ENCODE results near the gene SEC23IP.

Gene SEC23IP

GRCh38 chr10:119969609-119970008 is 77.1 kb downstream of the SEC23IP start:
- Histone ChIP-seq H3K27ac (ENCODE audit: low read length) (no peak overlapping the region), H4K20me1 (ENCODE audit: insufficient read depth, low read length) (no peaks in the 10 kb centered on the region), H3K79me2 (ENCODE audit: low read length) (no peaks in the 10 kb centered on the region), H3K4me2 (ENCODE audit: low read length) (no peak overlapping the region), H3K9me3 (ENCODE audit: insufficient read depth, low read length) (peaks cover 7% of the 10 kb centered on the region; the same call in 1 of the 2 replicates), H3K36me3 (replicated peaks; ENCODE audit: low read depth, low read length) (no peaks in the 10 kb centered on the region), H3K4me3 (ENCODE audit: low read length) (no peak overlapping the region), H3K4me1 (ENCODE audit: low read length) (no peaks in the 10 kb centered on the region), H2AFZ (ENCODE audit: low read depth, low read length) (no peak overlapping the region), H3K9ac (ENCODE audit: low read length) (no peak overlapping the region), H3K27me3 (ENCODE audit: low read depth, low read length) (no peaks in the 10 kb centered on the region)
- TF ChIP-seq, protein P1, sequence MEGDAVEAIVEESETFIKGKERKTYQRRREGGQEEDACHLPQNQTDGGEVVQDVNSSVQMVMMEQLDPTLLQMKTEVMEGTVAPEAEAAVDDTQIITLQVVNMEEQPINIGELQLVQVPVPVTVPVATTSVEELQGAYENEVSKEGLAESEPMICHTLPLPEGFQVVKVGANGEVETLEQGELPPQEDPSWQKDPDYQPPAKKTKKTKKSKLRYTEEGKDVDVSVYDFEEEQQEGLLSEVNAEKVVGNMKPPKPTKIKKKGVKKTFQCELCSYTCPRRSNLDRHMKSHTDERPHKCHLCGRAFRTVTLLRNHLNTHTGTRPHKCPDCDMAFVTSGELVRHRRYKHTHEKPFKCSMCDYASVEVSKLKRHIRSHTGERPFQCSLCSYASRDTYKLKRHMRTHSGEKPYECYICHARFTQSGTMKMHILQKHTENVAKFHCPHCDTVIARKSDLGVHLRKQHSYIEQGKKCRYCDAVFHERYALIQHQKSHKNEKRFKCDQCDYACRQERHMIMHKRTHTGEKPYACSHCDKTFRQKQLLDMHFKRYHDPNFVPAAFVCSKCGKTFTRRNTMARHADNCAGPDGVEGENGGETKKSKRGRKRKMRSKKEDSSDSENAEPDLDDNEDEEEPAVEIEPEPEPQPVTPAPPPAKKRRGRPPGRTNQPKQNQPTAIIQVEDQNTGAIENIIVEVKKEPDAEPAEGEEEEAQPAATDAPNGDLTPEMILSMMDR (IDR thresholded peaks at IDR 0.05; ENCODE audit: low read depth, low read length), result no peak
- TF ChIP-seq EZH2phosphoT487 (IDR thresholded peaks at IDR 0.05; ENCODE audit: low read depth), result no peak

DNA sequence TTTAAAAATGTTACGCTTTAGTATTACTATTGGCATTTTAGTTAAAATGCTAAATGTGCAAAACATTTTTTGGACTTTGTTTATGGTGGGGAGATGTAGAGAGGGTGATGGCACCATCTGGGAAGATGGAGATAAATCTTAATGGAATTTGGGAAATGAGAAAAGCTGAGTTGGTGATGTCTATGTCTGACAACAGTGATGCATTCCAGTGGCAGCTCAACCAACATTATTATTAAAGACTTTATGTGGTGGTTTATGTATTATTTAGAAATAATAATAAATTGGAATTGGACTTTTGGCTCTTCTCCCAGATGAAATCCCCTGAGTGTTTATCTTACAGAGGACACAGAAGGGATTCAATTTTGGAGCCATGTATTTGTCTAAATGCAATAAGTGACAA is 77.6 kb downstream of the SEC23IP start:
- Histone ChIP-seq H3K4me1 (ENCODE audit: low read length) (no peaks in the 10 kb centered on the region), H3K27ac (ENCODE audit: low read length) (no peak overlapping the region), H3K9ac (ENCODE audit: low read length) (no peak overlapping the region), H4K20me1 (ENCODE audit: insufficient read depth, low read length) (no peaks in the 10 kb centered on the region), H2AFZ (ENCODE audit: low read depth, low read length) (no peak overlapping the region), H3K27me3 (ENCODE audit: low read depth, low read length) (no peaks in the 10 kb centered on the region), H3K4me3 (ENCODE audit: low read length) (no peak overlapping the region), H3K79me2 (ENCODE audit: low read length) (no peaks in the 10 kb centered on the region), H3K36me3 (replicated peaks; ENCODE audit: low read depth, low read length) (no peaks in the 10 kb centered on the region), H3K4me2 (ENCODE audit: low read length) (no peak overlapping the region), H3K9me3 (ENCODE audit: insufficient read depth, low read length) (peaks cover 7% of the 10 kb centered on the region; the same call in 1 of the 2 replicates)
- TF ChIP-seq, protein P1 (IDR thresholded peaks at IDR 0.05; ENCODE audit: low read depth, low read length), result no peak
- TF ChIP-seq EZH2phosphoT487 (IDR thresholded peaks at IDR 0.05; ENCODE audit: low read depth), result no peak

GRCh38 chr10:119970963-119971362 is 78.4 kb downstream of the SEC23IP start:
- Histone ChIP-seq H3K27me3 (ENCODE audit: low read depth, low read length) (no peaks in the 10 kb centered on the region), H3K36me3 (replicated peaks; ENCODE audit: low read depth, low read length) (no peaks in the 10 kb centered on the region)

DNA sequence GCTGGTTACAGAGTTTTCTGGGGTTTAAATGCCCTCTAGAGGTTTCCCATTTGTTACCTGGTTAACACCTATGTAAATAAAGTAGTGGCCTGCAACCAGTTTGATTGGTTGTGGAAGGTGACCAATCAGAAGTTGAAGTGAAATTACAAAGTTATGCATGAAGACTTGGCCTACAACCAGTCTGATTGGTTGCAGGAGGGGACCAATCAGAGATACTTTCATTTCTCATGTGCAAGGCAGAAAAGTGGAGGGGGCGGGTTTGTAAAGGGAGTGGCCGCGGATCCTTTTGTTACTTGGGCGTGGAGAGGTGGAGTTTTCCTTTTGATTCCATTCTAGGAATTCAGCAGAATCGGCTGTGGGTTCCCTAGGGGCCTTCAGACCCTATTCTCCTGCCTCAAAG is 80.8 kb downstream of the SEC23IP start:
- TF ChIP-seq, protein P1 (IDR thresholded peaks at IDR 0.05; ENCODE audit: low read depth, low read length), result no peak
- no peak for TF ChIP-seq EZH2phosphoT487 (IDR thresholded peaks at IDR 0.05; ENCODE audit: low read depth)
- Histone ChIP-seq H3K79me2 (ENCODE audit: low read length) (no peaks in the 10 kb centered on the region), H3K4me2 (ENCODE audit: low read length) (no peak overlapping the region), H3K9ac (ENCODE audit: low read length) (no peak overlapping the region), H3K4me1 (ENCODE audit: low read length) (no peaks in the 10 kb centered on the region), H3K36me3 (replicated peaks; ENCODE audit: low read depth, low read length) (no peaks in the 10 kb centered on the region), H3K9me3 (ENCODE audit: insufficient read depth, low read length) (no peaks in the 10 kb centered on the region), H2AFZ (ENCODE audit: low read depth, low read length) (no peak overlapping the region), H3K27me3 (ENCODE audit: low read depth, low read length) (no peaks in the 10 kb centered on the region), H4K20me1 (ENCODE audit: insufficient read depth, low read length) (no peaks in the 10 kb centered on the region), H3K27ac (ENCODE audit: low read length) (no peak overlapping the region), H3K4me3 (ENCODE audit: low read length) (no peak overlapping the region)

More at GRCh38 chr10:119970963-119971362, 78.4 kb downstream of the SEC23IP start:
- no peaks in the 10 kb centered on the region for H4K20me1 ChIP-seq (ENCODE audit: insufficient read depth, low read length)
- H3K4me1 ChIP-seq (ENCODE audit: low read length), result no peaks in the 10 kb centered on the region
- no peak overlapping the region for H3K9ac ChIP-seq (ENCODE audit: low read length)
- no peaks in the 10 kb centered on the region for H3K79me2 ChIP-seq (ENCODE audit: low read length)
- TF ChIP-seq, protein P1 (IDR thresholded peaks at IDR 0.05; ENCODE audit: low read depth, low read length), result no peak
- TF ChIP-seq EZH2phosphoT487 (IDR thresholded peaks at IDR 0.05; ENCODE audit: low read depth), result no peak
- H3K4me2 ChIP-seq (ENCODE audit: low read length), result no peak overlapping the region
- H3K27ac ChIP-seq (ENCODE audit: low read length), result no peak overlapping the region
- no peak overlapping the region for H3K4me3 ChIP-seq (ENCODE audit: low read length)
- no peak overlapping the region for H2AFZ ChIP-seq (ENCODE audit: low read depth, low read length)
- H3K9me3 ChIP-seq (ENCODE audit: insufficient read depth, low read length), result peaks cover 7% of the 10 kb centered on the region; the same call in 1 of the 2 replicates

Data from OCI-LY3 (cell line).